ENCODE data around the gene RGS7. TPM values are rescaled to one million over a fixed set of nuclear protein-coding genes. Genes with fewer than 3 reads are reported as not detected.

RGS7 gene
- total RNA-seq, 1 donor from 2014 or later = 16.0 TPM

- H3K4me1 Mint-ChIP-seq (ENCODE audit: low read depth, unreplicated experiment) = no peaks in the 10 kb centered on the region
- no peaks in the 10 kb centered on the region for H3K36me3 Mint-ChIP-seq (ENCODE audit: unreplicated experiment)
- no peak overlapping the region for H3K4me3 Mint-ChIP-seq (ENCODE audit: unreplicated experiment)
- DNase-seq = no peak
- peaks cover 1% of the 10 kb centered on the region for H3K27me3 Mint-ChIP-seq (ENCODE audit: unreplicated experiment)
- H3K9me3 Mint-ChIP-seq (ENCODE audit: unreplicated experiment) = no peaks in the 10 kb centered on the region
- TF ChIP-seq CTCF (IDR thresholded peaks at IDR 0.05; ENCODE audit: partially characterized antibody, unreplicated experiment) = no peak
- H3K27ac Mint-ChIP-seq (ENCODE audit: unreplicated experiment) = no peak overlapping the region
Measured at GRCh38 chr1:240844486-240844885, 512.5 kb downstream of the RGS7 start.

DNA sequence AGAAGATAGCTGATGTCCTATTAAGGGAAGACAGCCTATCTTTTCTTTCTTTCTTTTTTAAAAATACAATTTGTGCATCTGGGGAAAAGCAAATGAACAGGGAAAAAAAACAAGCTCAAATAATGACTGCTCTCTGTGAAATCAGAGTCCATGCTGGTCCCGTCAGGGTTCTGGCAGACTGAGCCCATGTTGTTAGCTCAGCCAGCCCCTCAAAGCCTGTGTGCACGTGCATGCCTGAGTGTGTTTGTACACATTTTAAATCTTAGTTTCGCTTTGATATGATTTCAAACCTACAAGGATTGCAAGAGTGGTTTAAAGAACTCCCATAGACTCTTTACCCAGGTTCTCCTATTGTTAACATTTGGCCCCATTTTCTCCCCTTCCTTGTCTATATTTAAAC lies 513.2 kb downstream of the RGS7 start:
- no peak for TF ChIP-seq CTCF (IDR thresholded peaks at IDR 0.05; ENCODE audit: partially characterized antibody, unreplicated experiment)
- Mint-ChIP-seq H3K4me1 (ENCODE audit: low read depth, unreplicated experiment) (no peaks in the 10 kb centered on the region), H3K27ac (ENCODE audit: unreplicated experiment) (no peak overlapping the region), H3K9me3 (ENCODE audit: unreplicated experiment) (no peaks in the 10 kb centered on the region), H3K27me3 (ENCODE audit: unreplicated experiment) (peaks cover 1% of the 10 kb centered on the region), H3K36me3 (ENCODE audit: unreplicated experiment) (no peaks in the 10 kb centered on the region), H3K4me3 (ENCODE audit: unreplicated experiment) (no peak overlapping the region)
- DNase-seq = no peak

GRCh38 chr1:240836271-240836670 lies 520.7 kb downstream of the RGS7 start:
- TF ChIP-seq CTCF (IDR thresholded peaks at IDR 0.05; ENCODE audit: partially characterized antibody, unreplicated experiment) = no peak
- no peaks in the 10 kb centered on the region for H3K36me3 Mint-ChIP-seq (ENCODE audit: unreplicated experiment)
- no peak overlapping the region for H3K4me3 Mint-ChIP-seq (ENCODE audit: unreplicated experiment)
- no peak for DNase-seq
- H3K27me3 Mint-ChIP-seq (ENCODE audit: unreplicated experiment) = peaks cover 3% of the 10 kb centered on the region
- no peaks in the 10 kb centered on the region for H3K4me1 Mint-ChIP-seq (ENCODE audit: low read depth, unreplicated experiment)
- no peaks in the 10 kb centered on the region for H3K9me3 Mint-ChIP-seq (ENCODE audit: unreplicated experiment)
- no peak overlapping the region for H3K27ac Mint-ChIP-seq (ENCODE audit: unreplicated experiment)

- Mint-ChIP-seq H3K27ac (ENCODE audit: unreplicated experiment) (no peak overlapping the region), H3K4me1 (ENCODE audit: low read depth, unreplicated experiment) (no peaks in the 10 kb centered on the region), H3K27me3 (ENCODE audit: unreplicated experiment) (peaks cover 3% of the 10 kb centered on the region), H3K4me3 (ENCODE audit: unreplicated experiment) (no peak overlapping the region), H3K36me3 (ENCODE audit: unreplicated experiment) (no peaks in the 10 kb centered on the region), H3K9me3 (ENCODE audit: unreplicated experiment) (no peaks in the 10 kb centered on the region)
- no peak for TF ChIP-seq CTCF (IDR thresholded peaks at IDR 0.05; ENCODE audit: partially characterized antibody, unreplicated experiment)
- DNase-seq = no peak
Measured at GRCh38 chr1:240835291-240835690, 521.7 kb downstream of the RGS7 start.

DNA sequence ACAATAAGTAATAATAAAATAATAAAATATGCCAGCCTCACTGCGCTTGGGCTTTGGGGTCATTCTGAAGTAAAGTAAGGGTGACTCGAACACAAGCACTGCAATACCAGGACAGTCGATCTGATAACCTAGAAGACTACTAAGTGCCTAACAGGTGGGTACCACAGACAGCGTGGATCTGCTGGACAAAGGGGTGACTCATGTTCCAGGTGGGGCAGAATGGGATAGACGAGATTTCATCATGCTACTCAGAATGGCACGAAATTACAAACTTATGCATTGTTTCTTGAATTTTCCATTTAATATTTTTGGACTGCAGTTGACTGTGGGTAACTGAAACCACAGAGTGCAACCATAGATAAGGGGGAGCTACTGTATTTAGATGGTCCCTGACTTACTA lies 523.9 kb downstream of the RGS7 start:
- no peak overlapping the region for H3K27ac Mint-ChIP-seq (ENCODE audit: unreplicated experiment)
- H3K27me3 Mint-ChIP-seq (ENCODE audit: unreplicated experiment) = peaks cover 2% of the 10 kb centered on the region
- H3K9me3 Mint-ChIP-seq (ENCODE audit: unreplicated experiment) = no peaks in the 10 kb centered on the region
- DNase-seq = no peak
- H3K4me3 Mint-ChIP-seq (ENCODE audit: unreplicated experiment) = no peak overlapping the region
- H3K36me3 Mint-ChIP-seq (ENCODE audit: unreplicated experiment) = no peaks in the 10 kb centered on the region
- H3K4me1 Mint-ChIP-seq (ENCODE audit: low read depth, unreplicated experiment) = no peaks in the 10 kb centered on the region
- TF ChIP-seq CTCF (IDR thresholded peaks at IDR 0.05; ENCODE audit: partially characterized antibody, unreplicated experiment) = no peak
